M059J (cell line): ENCODE data around the gene NOP58. TPM values are rescaled to one million over a fixed set of nuclear protein-coding genes. Genes with fewer than 3 reads are reported as not detected.
"Not testable (repeated sequence)": the region's sequence is repeated elsewhere in the genome, so short reads cannot be mapped to it uniquely, and the experiment has no call there.

ENCODE experiments used
- DNase-seq: peaks from one replicate; pipeline ENCODE4 v3.0.0-alpha.2; 2012; ENCODE audit warnings: low read depth
- total RNA-seq: library from RNA; depleted of rRNA; stranded (reverse); fragments of >200 nt; shearing (Covaris generic); gene quantifications from 2 replicates; pipeline ENCODE4 v1.2.3, GENCODE V29; 2014; rRNA removed

Gene NOP58
- total RNA-seq, 1 experiment from 2014 or later, result 57.0 TPM

- DNase-seq, result no peak
Measured at GRCh38 chr2:202306034-202306433, 40.5 kb downstream of the NOP58 start.

GRCh38 chr2:202307690-202308089 is 42.1 kb downstream of the NOP58 start:
- no peak for DNase-seq

GRCh38 chr2:202311823-202312388 is 46.3 kb downstream of the NOP58 start:
- DNase-seq, result no peak

- no peak for DNase-seq
Measured at GRCh38 chr2:202314116-202314515, 48.6 kb downstream of the NOP58 start.

- peak; percentile 93 for DNase-seq
Measured at GRCh38 chr2:202317080-202317857, 51.7 kb downstream of the NOP58 start.

- DNase-seq, result not testable (repeated sequence)
Measured at GRCh38 chr2:202320362-202320761, 54.8 kb downstream of the NOP58 start.

GRCh38 chr2:202322435-202322834 is 56.9 kb downstream of the NOP58 start:
- no peak for DNase-seq

GRCh38 chr2:202327858-202328257 is 62.3 kb downstream of the NOP58 start:
- DNase-seq, result no peak

GRCh38 chr2:202335791-202336467 is 70.4 kb downstream of the NOP58 start:
- DNase-seq, result peak; percentile 55

GRCh38 chr2:202337151-202337550 is 71.6 kb downstream of the NOP58 start:
- DNase-seq, result peak; percentile 30

GRCh38 chr2:202337706-202338346 is 72.3 kb downstream of the NOP58 start:
- DNase-seq, result no peak

GRCh38 chr2:202339071-202339870 is 73.7 kb downstream of the NOP58 start:
- DNase-seq, result peak; percentile 12

GRCh38 chr2:202344178-202344577 is 78.6 kb downstream of the NOP58 start:
- peak; percentile 21 for DNase-seq

- no peak for DNase-seq
Measured at GRCh38 chr2:202346180-202346579, 80.6 kb downstream of the NOP58 start.

Other genes with a start within 250 kb of the NOP58 start
- 26.9 and 39.8 TPM in 2 replicates for gene FZD7, start 231.9 kb upstream of the NOP58 start, total RNA-seq
- not detected in 2 replicates for gene KIAA2012, start 192.5 kb upstream of the NOP58 start, total RNA-seq
- gene SUMO1, start 27.2 kb upstream of the NOP58 start, total RNA-seq, result 207 and 214 TPM in 2 replicates
- gene BMPR2, start 110.6 kb downstream of the NOP58 start, total RNA-seq, result 14.6 and 16.7 TPM in 2 replicates